Measurements from ENCODE around the gene TVP23C. TPM values are rescaled to one million over a fixed set of nuclear protein-coding genes. Genes with fewer than 3 reads are reported as not detected.

TVP23C gene
- total and polyA plus RNA-seq, 9 of the 15 experiments (the other 6 are each of a cell fraction or from before 2014, with no cell fraction given): 5.7 to 16.8 (median 8.2) TPM

- Histone ChIP-seq H3K36me3 (ENCODE audit: control insufficient read depth, insufficient read depth, low read length) (peaks cover 6% of the 10 kb centered on the region; the same call in 2 of the 3 replicates), H3K27ac (ENCODE audit: extremely low read depth, low read depth, low read length) (no peak overlapping the region), H3K27me3 (ENCODE audit: control insufficient read depth in 2 of 2, insufficient read depth in 2 of 2, low read length in 2 of 2) (no peaks in the 10 kb centered on the region), H4K20me1 (replicated peaks; ENCODE audit: control insufficient read depth, insufficient read depth, low read length) (no peaks in the 10 kb centered on the region), H3K79me2 (ENCODE audit: control insufficient read depth, insufficient read depth, low read length) (no peaks in the 10 kb centered on the region), H3K4me3 (no peak overlapping the region), H3K4me1 (replicated peaks in 1 of 2; ENCODE audit: control insufficient read depth in 2 of 2, insufficient read depth in 2 of 2, low read length in 2 of 2) (no peaks in the 10 kb centered on the region), H3K4me2 (ENCODE audit: insufficient read depth, low read length) (no peak overlapping the region), H2AFZ (ENCODE audit: low read depth, low read length) (no peak overlapping the region), H3K9ac (ENCODE audit: insufficient read depth in 1 of 2, low read depth in 2 of 2, low read length in 2 of 2) (no peak overlapping the region), H3K9me1 (ENCODE audit: control insufficient read depth, insufficient read depth, low read length) (no peaks in the 10 kb centered on the region), H3K9me3 (replicated peaks; ENCODE audit: control insufficient read depth, insufficient read depth, low read depth, low read length) (no peaks in the 10 kb centered on the region)
- FAIRE-seq: no peak
- ATAC-seq: no peak
- 69% methylated on average over 1 of the region's 2 CpGs for WGBS (ENCODE audit: insufficient coverage, low coverage, missing lambda C conversion rate)
- DNase-seq (ENCODE audit: extremely low read depth in 1 of 4, low spot score in 3 of 4): no peak
- in situ Hi-C loops (cut with MboI) (no loop called here), intact Hi-C loops (cut with micrococcal nuclease) (no loop called here)
- ChIA-PET POLR2A (no interaction called here), CTCF (ENCODE audit: low intra/inter-chr PET ratio) (no interaction called here)
- no TSS peak for BruUV-seq (replicated peaks)
- TF ChIP-seq, protein P1, sequence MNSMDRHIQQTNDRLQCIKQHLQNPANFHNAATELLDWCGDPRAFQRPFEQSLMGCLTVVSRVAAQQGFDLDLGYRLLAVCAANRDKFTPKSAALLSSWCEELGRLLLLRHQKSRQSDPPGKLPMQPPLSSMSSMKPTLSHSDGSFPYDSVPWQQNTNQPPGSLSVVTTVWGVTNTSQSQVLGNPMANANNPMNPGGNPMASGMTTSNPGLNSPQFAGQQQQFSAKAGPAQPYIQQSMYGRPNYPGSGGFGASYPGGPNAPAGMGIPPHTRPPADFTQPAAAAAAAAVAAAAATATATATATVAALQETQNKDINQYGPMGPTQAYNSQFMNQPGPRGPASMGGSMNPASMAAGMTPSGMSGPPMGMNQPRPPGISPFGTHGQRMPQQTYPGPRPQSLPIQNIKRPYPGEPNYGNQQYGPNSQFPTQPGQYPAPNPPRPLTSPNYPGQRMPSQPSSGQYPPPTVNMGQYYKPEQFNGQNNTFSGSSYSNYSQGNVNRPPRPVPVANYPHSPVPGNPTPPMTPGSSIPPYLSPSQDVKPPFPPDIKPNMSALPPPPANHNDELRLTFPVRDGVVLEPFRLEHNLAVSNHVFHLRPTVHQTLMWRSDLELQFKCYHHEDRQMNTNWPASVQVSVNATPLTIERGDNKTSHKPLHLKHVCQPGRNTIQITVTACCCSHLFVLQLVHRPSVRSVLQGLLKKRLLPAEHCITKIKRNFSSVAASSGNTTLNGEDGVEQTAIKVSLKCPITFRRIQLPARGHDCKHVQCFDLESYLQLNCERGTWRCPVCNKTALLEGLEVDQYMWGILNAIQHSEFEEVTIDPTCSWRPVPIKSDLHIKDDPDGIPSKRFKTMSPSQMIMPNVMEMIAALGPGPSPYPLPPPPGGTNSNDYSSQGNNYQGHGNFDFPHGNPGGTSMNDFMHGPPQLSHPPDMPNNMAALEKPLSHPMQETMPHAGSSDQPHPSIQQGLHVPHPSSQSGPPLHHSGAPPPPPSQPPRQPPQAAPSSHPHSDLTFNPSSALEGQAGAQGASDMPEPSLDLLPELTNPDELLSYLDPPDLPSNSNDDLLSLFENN (IDR thresholded peaks at IDR 0.05; ENCODE audit: low read depth in 2 of 2, low read length in 2 of 2): no peak
- TF ChIP-seq HDAC1 (IDR thresholded peaks at IDR 0.05): no peak
- no peak for TF ChIP-seq ILK (tag; IDR thresholded peaks at IDR 0.05; ENCODE audit: borderline replicate concordance, low read depth)
- TF ChIP-seq, protein P2, sequence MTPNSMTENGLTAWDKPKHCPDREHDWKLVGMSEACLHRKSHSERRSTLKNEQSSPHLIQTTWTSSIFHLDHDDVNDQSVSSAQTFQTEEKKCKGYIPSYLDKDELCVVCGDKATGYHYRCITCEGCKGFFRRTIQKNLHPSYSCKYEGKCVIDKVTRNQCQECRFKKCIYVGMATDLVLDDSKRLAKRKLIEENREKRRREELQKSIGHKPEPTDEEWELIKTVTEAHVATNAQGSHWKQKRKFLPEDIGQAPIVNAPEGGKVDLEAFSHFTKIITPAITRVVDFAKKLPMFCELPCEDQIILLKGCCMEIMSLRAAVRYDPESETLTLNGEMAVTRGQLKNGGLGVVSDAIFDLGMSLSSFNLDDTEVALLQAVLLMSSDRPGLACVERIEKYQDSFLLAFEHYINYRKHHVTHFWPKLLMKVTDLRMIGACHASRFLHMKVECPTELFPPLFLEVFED (CRISPR knock-in tag; conservative IDR thresholded peaks at IDR 0.05): no peak
- TF ChIP-seq MEF2D (tag; conservative IDR thresholded peaks at IDR 0.05; ENCODE audit: low read depth): no peak
- no peak for TF ChIP-seq ZSCAN29 (IDR thresholded peaks at IDR 0.05)
- no peak for TF ChIP-seq ELK1 (CRISPR knock-in tag; IDR thresholded peaks at IDR 0.05)
- TF ChIP-seq ETV1 (tag; conservative IDR thresholded peaks at IDR 0.05; ENCODE audit: low read depth): no peak
- TF ChIP-seq JUN (IDR thresholded peaks at IDR 0.05; ENCODE audit: borderline replicate concordance, low read depth, low read length): no peak
- TF ChIP-seq JUN (CRISPR knock-in tag; IDR thresholded peaks at IDR 0.05; ENCODE audit: borderline replicate concordance): no peak
- no peak for TF ChIP-seq FOXM1 (IDR thresholded peaks at IDR 0.05; ENCODE audit: low read depth)
- TF ChIP-seq FOXM1 (CRISPR knock-in tag; IDR thresholded peaks at IDR 0.05; ENCODE audit: low read depth): no peak
- TF ChIP-seq ZNF3 (CRISPR knock-in tag; IDR thresholded peaks at IDR 0.05): no peak
- TF ChIP-seq, protein P3, sequence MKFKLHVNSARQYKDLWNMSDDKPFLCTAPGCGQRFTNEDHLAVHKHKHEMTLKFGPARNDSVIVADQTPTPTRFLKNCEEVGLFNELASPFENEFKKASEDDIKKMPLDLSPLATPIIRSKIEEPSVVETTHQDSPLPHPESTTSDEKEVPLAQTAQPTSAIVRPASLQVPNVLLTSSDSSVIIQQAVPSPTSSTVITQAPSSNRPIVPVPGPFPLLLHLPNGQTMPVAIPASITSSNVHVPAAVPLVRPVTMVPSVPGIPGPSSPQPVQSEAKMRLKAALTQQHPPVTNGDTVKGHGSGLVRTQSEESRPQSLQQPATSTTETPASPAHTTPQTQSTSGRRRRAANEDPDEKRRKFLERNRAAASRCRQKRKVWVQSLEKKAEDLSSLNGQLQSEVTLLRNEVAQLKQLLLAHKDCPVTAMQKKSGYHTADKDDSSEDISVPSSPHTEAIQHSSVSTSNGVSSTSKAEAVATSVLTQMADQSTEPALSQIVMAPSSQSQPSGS (CRISPR knock-in tag; IDR thresholded peaks at IDR 0.05): no peak
- TF ChIP-seq TEAD4 (IDR thresholded peaks at IDR 0.05; ENCODE audit: low read length): no peak
- no peak for TF ChIP-seq TEAD4 (CRISPR knock-in tag; IDR thresholded peaks at IDR 0.05; ENCODE audit: borderline replicate concordance)
Measured at GRCh38 chr17:15511142-15511541, 52.1 kb downstream of the TVP23C start.

All from K562 (cell line).